Lower lobe of right lung (tissue), 2 donors: ENCODE data around the gene IL13RA1. TPM values are rescaled to one million over a fixed set of nuclear protein-coding genes. Genes with fewer than 3 reads are reported as not detected.
A peak's percentile ranks its signal among the peaks of the same experiment; 100 is the strongest.

Source experiments
- ATAC-seq, 2 donors: fragments of 200-7000 bp; cut with Tn5 transposase; one replicate each; pipeline ENCODE4 v1.9.1; 2020 to 2022; ENCODE audit warnings: mild to moderate bottlenecking in 2 of 2, moderate library complexity in 2 of 2
- DNase-seq: peaks from one replicate; pipeline ENCODE4 v3.0.0-alpha.2; 2020
- H3K27ac ChIP-seq: fragments of 200-600 bp; one replicate; pipeline ENCODE4 v1.8.0; 2022
- H3K27me3 ChIP-seq: fragments of 200-600 bp; one replicate; pipeline ENCODE4 v1.8.0; 2022; ENCODE audit warnings: low read depth
- H3K36me3 ChIP-seq: fragments of 200-600 bp; one replicate; pipeline ENCODE4 v1.8.0; 2022; ENCODE audit warnings: mild to moderate bottlenecking
- H3K4me1 ChIP-seq: fragments of 200-600 bp; one replicate; pipeline ENCODE4 v1.8.0; 2022
- H3K4me3 ChIP-seq: fragments of 200-600 bp; one replicate; pipeline ENCODE4 v1.8.0; 2022; ENCODE audit warnings: mild to moderate bottlenecking
- H3K9me3 ChIP-seq: fragments of 200-600 bp; one replicate; pipeline ENCODE4 v1.8.0; 2022
- CTCF ChIP-seq: fragments of 200-600 bp; IDR thresholded peaks from one replicate; pipeline ENCODE4 v1.8.0; 2022; ENCODE audit warnings: antibody characterized with exemption, mild to moderate bottlenecking
- intact Hi-C: fragments of 100-400 bp; cut with DNase I; formaldehyde crosslinking; loops from one replicate; pipeline ENCODE4 v1.11.0; 2022
- total RNA-seq: library from RNA; stranded (reverse); fragmentation: NEBNext Ultra II Directional; extraction: Animal tissue kit (Norgen Biotek cat#: 25700); gene quantifications from one replicate; pipeline ENCODE4 v1.2.1, GENCODE V29; 2021
- donor health status: DM: no; HTN: yes; CAD: no; lungs with severe emphysema.

Gene IL13RA1
- total RNA-seq, 1 donor from 2014 or later: 84.0 TPM

DNA sequence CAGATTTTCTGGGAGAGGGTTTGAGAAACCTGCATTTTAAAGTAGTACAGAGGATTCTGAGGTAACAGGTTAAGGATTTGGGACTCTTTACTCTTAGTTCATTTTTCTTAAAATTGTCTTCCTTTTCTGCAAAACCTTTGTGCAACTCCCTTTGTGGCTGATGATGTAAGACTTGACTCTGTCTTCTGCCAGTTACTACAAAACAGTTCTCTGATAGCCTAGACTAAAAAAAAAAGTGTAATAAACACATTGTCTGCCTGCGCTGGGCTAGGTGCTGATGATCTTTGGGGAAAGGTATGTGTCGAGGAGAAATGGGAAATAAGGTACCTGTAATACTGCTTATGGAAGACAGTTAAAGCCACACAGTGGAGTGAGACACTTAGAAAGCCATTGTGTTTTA lies 28.7 kb downstream of the IL13RA1 start:
- peak in 1 of 2 donors; percentile 28 for ATAC-seq
- peak overlapping the region; percentile 46 for H3K27ac ChIP-seq

GRCh38 chrX:118758511-118758910 lies 31.1 kb downstream of the IL13RA1 start:
- no peak for DNase-seq
- H3K4me1 ChIP-seq: no peaks in the 10 kb centered on the region
- peaks cover 21% of the 10 kb centered on the region for H3K36me3 ChIP-seq

More for the DNA sequence above, 28.7 kb downstream of the IL13RA1 start:
- TF ChIP-seq CTCF: no peak
- H3K4me3 ChIP-seq: no peak overlapping the region
- intact Hi-C loops: no loop called here
- no peaks in the 10 kb centered on the region for H3K9me3 ChIP-seq
- H3K36me3 ChIP-seq: peaks cover 16% of the 10 kb centered on the region
- H3K27me3 ChIP-seq: no peaks in the 10 kb centered on the region
- no peak for DNase-seq
- H3K4me1 ChIP-seq: no peaks in the 10 kb centered on the region

GRCh38 chrX:118760025-118760424 lies 32.6 kb downstream of the IL13RA1 start:
- H3K4me3 ChIP-seq: no peak overlapping the region
- no peak overlapping the region for H3K27ac ChIP-seq
- TF ChIP-seq CTCF: no peak
- intact Hi-C loops: no loop called here
- H3K9me3 ChIP-seq: no peaks in the 10 kb centered on the region
- no peaks in the 10 kb centered on the region for H3K4me1 ChIP-seq
- DNase-seq (no peak), ATAC-seq (peak in 1 of 2 donors; percentile 77)
- peaks cover 21% of the 10 kb centered on the region for H3K36me3 ChIP-seq
- H3K27me3 ChIP-seq: no peaks in the 10 kb centered on the region

More at GRCh38 chrX:118758511-118758910, 31.1 kb downstream of the IL13RA1 start:
- no peak for TF ChIP-seq CTCF
- no peak overlapping the region for H3K27ac ChIP-seq
- ATAC-seq: no peak
- no peaks in the 10 kb centered on the region for H3K9me3 ChIP-seq
- no peak overlapping the region for H3K4me3 ChIP-seq
- intact Hi-C loops: no loop called here
- no peaks in the 10 kb centered on the region for H3K27me3 ChIP-seq

- Histone ChIP-seq H3K9me3 (no peaks in the 10 kb centered on the region), H3K27ac (no peak overlapping the region), H3K4me3 (no peak overlapping the region), H3K4me1 (no peaks in the 10 kb centered on the region), H3K36me3 (peaks cover 22% of the 10 kb centered on the region), H3K27me3 (no peaks in the 10 kb centered on the region)
- no peak for ATAC-seq
- TF ChIP-seq CTCF: no peak
- intact Hi-C loops: no loop called here
- no peak for DNase-seq
These were observed 34.7 kb downstream of the IL13RA1 start for GRCh38 chrX:118761939-118762707.

DNA sequence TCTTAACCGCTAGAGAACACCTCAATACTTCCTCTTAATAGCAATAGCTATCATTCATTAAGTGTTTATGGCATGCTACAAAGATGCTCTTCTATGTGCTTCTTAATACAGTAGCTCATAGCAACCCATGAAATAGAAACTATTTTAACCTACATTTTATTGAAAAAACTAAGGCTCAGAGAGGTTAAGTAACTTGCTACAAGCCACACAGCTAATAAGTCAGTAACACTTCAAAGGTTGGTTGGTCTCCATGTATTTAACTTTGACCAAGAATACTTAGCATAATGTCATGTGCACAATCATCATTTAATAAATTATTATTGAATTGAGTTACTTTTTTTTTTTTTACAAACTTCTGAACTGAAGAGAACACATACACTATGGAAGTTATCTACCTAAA lies 36.1 kb downstream of the IL13RA1 start:
- intact Hi-C loops: no loop called here
- no peak for DNase-seq
- Histone ChIP-seq H3K27me3 (no peaks in the 10 kb centered on the region), H3K9me3 (no peaks in the 10 kb centered on the region), H3K36me3 (peaks cover 28% of the 10 kb centered on the region), H3K4me1 (no peaks in the 10 kb centered on the region), H3K4me3 (no peak overlapping the region), H3K27ac (no peak overlapping the region)
- TF ChIP-seq CTCF: no peak
- ATAC-seq: no peak
